ENCODE measurements around the gene MAPK11. TPM values are rescaled to one million over a fixed set of nuclear protein-coding genes. Genes with fewer than 3 reads are reported as not detected.
A peak's percentile ranks its signal among the peaks of the same experiment; 100 is the strongest.

MAPK11 gene
- total and polyA plus RNA-seq, 9 of the 15 experiments (the other 6 are each of a cell fraction or from before 2014, with no cell fraction given): 0.06 to 14.6 (median 5.3) TPM

GRCh38 chr22:50271519-50271970 lies 1.4 kb upstream of the MAPK11 start (continued):
- TF ChIP-seq, protein P1, sequence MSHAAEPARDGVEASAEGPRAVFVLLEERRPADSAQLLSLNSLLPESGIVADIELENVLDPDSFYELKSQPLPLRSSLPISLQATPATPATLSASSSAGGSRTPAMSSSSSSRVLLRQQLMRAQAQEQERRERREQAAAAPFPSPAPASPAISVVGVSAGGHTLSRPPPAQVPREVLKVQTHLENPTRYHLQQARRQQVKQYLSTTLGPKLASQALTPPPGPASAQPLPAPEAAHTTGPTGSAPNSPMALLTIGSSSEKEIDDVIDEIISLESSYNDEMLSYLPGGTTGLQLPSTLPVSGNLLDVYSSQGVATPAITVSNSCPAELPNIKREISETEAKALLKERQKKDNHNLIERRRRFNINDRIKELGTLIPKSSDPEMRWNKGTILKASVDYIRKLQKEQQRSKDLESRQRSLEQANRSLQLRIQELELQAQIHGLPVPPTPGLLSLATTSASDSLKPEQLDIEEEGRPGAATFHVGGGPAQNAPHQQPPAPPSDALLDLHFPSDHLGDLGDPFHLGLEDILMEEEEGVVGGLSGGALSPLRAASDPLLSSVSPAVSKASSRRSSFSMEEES (CRISPR knock-in tag; IDR thresholded peaks at IDR 0.05): no peak
- no peak for TF ChIP-seq TAF1 (IDR thresholded peaks at IDR 0.05; ENCODE audit: control insufficient read depth, extremely low read depth, insufficient read depth, low read length, severe bottlenecking)
- TF ChIP-seq ESRRB (CRISPR knock-in tag; IDR thresholded peaks at IDR 0.05; ENCODE audit: borderline replicate concordance): no peak
- no peak for TF ChIP-seq EGR1 (conservative IDR thresholded peaks at IDR 0.05)
- no peak for TF ChIP-seq JUNB (CRISPR knock-in tag; conservative IDR thresholded peaks at IDR 0.05)
- TF ChIP-seq RB1 (IDR thresholded peaks at IDR 0.05; ENCODE audit: low read depth): peak; percentile 46; the same call in 1 of the 2 replicates
- no peak for TF ChIP-seq CCAR2 (IDR thresholded peaks at IDR 0.05; ENCODE audit: low read depth, low read length)
- no peak for TF ChIP-seq ZNF444 (CRISPR knock-in tag; IDR thresholded peaks at IDR 0.05)
- no peak for TF ChIP-seq CREB5 (CRISPR knock-in tag; IDR thresholded peaks at IDR 0.05)
- TF ChIP-seq, protein P2, sequence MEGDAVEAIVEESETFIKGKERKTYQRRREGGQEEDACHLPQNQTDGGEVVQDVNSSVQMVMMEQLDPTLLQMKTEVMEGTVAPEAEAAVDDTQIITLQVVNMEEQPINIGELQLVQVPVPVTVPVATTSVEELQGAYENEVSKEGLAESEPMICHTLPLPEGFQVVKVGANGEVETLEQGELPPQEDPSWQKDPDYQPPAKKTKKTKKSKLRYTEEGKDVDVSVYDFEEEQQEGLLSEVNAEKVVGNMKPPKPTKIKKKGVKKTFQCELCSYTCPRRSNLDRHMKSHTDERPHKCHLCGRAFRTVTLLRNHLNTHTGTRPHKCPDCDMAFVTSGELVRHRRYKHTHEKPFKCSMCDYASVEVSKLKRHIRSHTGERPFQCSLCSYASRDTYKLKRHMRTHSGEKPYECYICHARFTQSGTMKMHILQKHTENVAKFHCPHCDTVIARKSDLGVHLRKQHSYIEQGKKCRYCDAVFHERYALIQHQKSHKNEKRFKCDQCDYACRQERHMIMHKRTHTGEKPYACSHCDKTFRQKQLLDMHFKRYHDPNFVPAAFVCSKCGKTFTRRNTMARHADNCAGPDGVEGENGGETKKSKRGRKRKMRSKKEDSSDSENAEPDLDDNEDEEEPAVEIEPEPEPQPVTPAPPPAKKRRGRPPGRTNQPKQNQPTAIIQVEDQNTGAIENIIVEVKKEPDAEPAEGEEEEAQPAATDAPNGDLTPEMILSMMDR (IDR thresholded peaks at IDR 0.05 in 2 of 3, conservative IDR thresholded peaks at IDR 0.05 in 1 of 3; ENCODE audit: insufficient read depth in 2 of 3, low read depth in 1 of 3, low read length in 3 of 3): peak in 2 of 3 experiments; percentile 26 to 36; a peak in 3 of 6 replicates
- no peak for TF ChIP-seq PRPF4 (IDR thresholded peaks at IDR 0.05; ENCODE audit: insufficient read depth, low read depth, low read length, poor library complexity, severe bottlenecking)
- TF ChIP-seq CXXC5 (CRISPR knock-in tag; IDR thresholded peaks at IDR 0.05): peak; percentile 82
- no peak for TF ChIP-seq CBFA2T2 (conservative IDR thresholded peaks at IDR 0.05)
- TF ChIP-seq, protein P3, sequence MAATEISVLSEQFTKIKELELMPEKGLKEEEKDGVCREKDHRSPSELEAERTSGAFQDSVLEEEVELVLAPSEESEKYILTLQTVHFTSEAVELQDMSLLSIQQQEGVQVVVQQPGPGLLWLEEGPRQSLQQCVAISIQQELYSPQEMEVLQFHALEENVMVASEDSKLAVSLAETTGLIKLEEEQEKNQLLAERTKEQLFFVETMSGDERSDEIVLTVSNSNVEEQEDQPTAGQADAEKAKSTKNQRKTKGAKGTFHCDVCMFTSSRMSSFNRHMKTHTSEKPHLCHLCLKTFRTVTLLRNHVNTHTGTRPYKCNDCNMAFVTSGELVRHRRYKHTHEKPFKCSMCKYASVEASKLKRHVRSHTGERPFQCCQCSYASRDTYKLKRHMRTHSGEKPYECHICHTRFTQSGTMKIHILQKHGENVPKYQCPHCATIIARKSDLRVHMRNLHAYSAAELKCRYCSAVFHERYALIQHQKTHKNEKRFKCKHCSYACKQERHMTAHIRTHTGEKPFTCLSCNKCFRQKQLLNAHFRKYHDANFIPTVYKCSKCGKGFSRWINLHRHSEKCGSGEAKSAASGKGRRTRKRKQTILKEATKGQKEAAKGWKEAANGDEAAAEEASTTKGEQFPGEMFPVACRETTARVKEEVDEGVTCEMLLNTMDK (IDR thresholded peaks at IDR 0.05; ENCODE audit: borderline replicate concordance, insufficient read depth, low read depth, low read length, poor library complexity, severe bottlenecking): peak; percentile 60
- no peak for TF ChIP-seq BRCA1 (IDR thresholded peaks at IDR 0.05)
- no peak for TF ChIP-seq BRCA1 (CRISPR knock-in tag; IDR thresholded peaks at IDR 0.05)
- TF ChIP-seq HES1 (IDR thresholded peaks at IDR 0.05; ENCODE audit: low read depth): no peak
- no peak for TF ChIP-seq FOS (IDR thresholded peaks at IDR 0.05; ENCODE audit: extremely low read depth, insufficient read length)
- no peak for TF ChIP-seq ARHGAP35 (IDR thresholded peaks at IDR 0.05; ENCODE audit: partially characterized antibody)
- no peak for TF ChIP-seq ZNF212 (CRISPR knock-in tag; IDR thresholded peaks at IDR 0.05)
- TF ChIP-seq, protein P4, sequence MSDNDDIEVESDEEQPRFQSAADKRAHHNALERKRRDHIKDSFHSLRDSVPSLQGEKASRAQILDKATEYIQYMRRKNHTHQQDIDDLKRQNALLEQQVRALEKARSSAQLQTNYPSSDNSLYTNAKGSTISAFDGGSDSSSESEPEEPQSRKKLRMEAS (CRISPR knock-in tag; IDR thresholded peaks at IDR 0.05): no peak

Data from K562 (cell line).